RKO (cell line): ENCODE results near the gene CD151.

Experiments used
- DNase-seq: peaks from one replicate; pipeline ENCODE4 v3.0.0-alpha.2; 2016; ENCODE audit warnings: low spot score

CD151 gene

GRCh38 chr11:843086-843734 is 10.5 kb downstream of the CD151 start:
- no peak for DNase-seq

DNA sequence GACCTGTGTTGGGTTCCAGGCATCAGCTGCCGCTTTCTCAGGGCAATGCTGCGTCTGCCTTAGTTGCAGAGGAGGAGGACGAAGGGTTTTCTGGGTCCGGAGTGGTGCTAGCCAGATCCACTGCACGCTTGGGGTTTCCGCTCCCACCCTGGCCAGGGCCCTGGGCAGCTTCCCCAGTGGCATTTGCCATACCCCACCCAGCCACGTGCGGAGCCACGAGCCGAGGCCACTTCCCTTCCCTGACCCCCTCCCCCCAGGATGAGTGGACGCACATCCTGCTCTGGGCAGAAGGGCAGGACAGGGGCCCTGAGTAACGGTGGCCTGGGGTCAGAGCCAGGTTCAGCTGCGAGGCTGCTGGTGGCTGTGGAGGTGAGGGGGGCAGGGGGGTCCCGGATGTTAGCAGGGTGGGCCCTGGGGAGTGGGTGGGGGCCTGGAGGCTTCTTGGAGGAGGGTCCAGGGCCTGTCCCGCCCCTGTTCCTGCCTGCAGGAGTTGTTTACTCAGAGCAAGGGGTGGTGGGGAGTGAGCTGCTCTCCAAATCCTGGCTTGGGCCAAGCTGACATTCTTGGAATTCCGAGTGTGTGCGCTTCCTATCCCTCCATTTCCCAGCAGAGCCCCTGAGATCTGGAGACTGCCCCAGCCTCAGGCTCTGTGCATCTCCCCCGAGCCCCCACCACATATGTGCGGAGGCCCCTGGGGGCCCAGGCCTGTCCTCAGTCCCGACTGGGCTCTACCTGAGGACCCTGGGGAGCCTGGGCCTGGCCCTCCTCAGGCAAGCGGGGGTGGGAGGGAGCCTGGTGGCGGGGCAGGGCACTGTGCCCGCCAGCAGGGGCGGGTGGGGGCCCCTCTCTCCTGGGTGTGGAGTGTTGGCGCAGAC is 11.3 kb downstream of the CD151 start:
- peak; percentile 87 for DNase-seq

DNA sequence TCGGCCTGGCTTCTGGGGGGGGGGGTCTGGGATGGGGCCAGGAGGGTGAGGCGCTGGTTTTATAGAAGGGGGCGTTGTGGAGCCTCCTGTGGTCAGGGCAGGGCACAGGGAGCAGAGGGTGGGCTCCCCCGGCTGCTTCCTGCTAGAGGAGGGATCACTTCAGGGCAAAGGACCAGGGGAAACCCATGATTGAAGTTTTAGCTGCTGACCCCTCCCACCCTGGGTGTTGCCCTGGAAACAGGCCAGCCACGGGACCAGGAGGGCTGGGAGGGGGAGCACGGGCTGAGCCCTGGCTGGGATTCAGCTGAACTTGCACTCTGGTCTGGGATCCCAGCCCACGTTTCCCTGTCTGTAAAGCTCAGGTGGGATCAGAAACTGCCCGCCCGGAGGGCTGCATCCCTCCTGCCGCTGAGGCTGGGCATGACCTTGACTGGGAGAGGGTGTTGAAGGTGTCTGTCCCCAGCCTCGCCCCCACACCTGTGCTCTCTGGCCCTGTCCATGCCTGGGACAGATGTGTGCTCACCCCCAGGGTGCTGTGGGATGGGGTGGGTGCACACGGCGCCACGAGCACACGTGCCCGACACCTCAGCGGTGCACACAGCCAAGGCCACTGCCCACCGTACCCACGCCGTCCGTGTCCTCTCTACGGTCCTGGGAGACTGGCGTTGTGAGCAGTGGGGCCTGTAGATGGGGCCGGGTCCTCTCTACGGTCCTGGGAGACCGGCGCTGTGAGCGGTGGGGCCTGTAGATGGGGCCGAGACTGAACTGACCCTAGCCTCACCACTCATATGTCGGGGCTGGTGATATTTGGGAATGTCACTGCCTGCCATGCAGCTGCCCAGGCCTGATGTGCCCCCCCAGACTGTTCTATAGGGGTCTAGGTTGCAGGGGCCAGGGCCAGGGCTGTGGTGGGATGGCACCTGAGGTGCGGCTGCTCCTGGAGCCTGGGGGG is 12.2 kb downstream of the CD151 start:
- DNase-seq, result no peak

DNA sequence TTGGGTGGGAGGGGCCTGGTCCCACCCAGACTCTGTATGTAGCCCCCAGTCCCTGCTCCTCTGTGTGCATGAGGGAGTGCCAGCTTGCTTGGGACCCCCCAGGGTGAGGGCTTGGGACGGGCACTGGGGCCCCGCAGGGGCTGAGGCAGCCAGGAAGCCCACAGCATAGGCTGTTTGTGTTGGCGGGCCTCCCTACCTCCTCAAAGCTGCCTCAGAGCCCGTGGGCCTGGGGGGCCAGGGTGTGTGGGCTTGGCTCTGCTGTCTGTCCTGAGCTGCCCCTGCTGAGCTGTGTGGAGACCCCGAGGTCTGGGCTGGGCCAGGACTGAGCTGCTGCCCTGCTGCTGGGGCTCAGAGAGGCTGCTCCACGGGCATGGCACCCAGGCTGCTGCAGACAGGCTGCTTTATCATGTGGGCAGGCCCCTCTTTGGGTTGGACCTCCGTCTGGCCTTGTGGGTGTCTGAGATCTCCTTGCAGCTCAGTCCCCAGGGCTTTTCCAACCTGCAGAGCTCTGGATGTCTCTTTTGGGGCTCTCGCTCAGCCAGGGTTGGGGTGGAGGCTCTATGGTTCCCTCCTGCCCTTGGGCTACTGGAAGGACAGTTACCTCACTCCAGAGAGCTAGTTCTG is 13.2 kb downstream of the CD151 start:
- no peak for DNase-seq

DNA sequence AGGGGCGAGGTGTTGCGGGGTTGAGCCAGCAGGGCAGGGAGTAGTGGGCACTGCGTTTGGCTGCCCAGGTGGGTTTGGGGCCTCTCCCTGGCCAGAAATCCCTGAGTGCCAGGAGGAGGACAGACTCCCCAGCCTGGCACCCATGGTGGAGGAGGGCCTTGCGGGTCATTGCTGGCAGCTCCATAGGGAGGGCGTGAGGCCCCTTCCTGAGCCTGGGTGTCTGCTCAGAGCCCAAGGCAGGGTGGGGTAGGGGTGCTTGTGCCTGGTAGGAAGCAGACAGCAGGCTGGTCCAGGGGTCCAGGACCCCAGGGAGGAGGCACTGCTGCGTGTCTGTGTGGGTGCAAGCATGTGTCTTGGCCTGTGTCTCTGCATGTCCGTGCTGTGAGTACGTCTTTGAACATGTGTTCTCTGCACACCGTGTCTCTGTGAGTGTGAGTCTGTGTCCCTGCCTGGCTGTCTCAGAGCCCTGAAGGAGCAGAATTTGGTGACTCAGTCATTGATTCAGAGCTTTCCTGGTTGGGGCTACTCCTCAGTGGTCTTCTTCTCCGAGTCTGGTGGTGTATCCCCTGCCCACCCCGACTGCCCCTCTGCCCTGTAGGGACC is 13.8 kb downstream of the CD151 start:
- DNase-seq, result peak; percentile 37

DNA sequence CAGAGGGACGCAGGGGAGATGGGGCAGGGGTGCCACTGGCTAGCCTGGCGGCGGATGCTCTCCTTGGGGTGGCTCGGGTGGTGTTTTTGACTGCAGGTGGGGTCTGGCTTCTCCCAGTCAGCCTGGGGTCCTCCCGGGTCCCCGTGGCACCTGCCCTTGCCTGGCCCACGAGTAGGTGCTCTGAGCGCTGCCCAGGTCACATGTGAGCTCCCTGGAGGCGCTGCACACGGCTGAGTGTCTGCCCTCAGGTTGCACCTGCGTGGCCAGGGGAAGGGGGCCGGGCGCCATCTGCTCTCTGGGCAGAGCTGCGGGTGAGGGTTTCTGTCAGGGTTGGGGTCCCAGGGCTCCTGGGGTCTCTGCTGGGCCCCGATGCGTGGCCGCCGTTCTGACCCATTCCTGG is 15.1 kb downstream of the CD151 start:
- no peak for DNase-seq

DNA sequence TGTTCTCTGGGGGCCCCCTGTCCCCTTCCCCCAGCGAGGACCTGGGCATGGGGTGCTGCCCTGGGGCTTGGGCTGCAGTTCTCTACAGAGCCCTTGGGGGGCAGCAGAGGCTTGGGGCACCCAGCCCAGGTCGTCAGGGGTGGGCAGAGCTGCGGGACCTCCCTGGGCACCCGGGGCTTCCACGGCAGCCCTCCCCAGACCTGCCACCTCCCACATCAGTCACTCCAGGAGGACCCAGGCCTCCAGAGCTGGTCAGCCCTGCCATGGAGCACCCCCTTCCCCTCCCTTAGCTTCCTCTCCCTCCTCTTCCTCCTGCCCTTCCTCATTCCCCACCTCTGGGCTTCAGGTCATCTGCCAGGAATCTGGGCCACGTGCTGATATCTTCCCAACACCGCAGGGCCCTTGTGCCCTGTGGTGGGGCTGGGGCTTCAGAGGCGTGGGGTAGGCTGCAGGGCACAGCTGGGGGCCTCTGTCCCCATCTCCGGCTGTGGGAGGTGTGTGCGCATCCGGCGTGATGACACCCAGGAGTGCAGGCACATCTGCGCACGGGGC is 15.7 kb downstream of the CD151 start:
- peak; percentile 33 for DNase-seq

DNA sequence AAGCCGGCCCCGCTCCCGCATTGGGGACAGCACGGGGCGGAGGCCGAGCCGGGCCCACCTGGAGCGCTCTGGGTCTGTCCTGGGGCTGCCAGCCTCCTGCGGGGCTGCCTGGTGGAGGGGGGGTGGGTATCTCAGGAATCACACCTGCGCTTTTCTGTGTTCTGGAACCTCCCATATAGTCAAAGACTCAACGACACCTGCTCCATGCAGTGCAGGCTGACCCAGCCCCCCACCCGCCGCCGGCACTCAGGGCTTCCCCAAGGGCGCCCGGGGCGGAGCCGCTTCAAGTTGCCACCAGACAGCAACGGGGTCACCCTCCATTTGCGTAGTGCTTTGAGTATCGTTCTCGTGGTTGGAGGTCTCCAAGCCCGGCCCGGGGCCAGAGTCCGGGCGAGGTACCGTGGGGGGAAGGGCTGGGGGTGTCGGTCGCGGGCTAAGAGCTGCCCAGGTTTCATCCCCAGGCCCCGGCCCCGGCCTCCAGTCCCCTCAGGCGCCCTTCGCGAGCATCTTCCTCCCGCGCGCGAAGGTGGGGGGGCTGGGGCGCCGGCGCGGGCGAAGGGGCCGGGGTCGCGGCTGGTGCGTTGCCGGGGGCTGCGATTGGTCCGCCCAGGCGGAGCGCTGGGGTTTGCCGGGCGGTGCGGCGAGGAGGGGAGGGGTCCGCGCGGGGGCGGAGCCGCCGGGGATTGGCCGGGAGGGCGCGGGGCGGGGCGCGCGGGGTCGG is 16.5 kb downstream of the CD151 start:
- DNase-seq, result no peak

DNA sequence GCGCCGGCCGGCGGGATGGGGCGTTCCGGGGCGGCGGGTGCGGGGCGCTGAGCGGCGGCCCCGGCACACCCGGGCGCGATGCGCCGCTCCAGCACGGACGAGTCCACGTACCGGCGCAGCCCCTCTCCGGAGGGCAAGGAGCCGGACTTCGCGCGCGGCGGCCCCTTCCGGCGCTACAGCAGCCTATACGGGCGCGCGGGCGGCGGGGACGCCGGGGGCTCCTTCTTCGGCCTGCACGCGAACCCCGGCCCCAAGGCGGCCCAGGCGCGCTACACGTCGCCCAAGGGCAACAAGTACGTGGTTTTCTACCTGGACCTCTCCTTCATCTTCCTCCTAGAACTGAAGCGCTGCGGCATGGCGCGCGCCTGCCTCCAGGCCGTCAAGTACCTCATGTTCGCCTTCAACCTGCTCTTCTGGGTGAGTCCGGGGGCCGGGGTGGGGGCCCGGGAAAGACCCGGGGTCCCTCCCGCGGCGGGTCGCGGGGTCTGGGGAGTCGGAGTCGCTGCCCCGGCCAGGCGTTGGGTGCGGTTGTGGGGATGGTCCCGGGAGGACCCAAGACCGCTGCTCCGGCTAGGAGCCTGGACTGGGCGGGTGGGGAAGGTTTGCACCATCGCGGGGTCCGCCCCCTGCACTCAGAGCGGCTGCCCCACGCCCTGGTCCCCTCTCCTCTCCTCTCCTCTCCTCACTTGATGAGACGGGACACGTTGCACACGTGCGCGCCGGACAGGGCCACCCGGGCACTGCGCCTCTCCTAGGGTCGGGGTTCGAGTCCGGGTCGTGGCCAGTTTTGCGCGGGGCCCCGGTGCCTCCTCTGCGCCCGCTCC is 17.4 kb downstream of the CD151 start:
- no peak for DNase-seq

DNA sequence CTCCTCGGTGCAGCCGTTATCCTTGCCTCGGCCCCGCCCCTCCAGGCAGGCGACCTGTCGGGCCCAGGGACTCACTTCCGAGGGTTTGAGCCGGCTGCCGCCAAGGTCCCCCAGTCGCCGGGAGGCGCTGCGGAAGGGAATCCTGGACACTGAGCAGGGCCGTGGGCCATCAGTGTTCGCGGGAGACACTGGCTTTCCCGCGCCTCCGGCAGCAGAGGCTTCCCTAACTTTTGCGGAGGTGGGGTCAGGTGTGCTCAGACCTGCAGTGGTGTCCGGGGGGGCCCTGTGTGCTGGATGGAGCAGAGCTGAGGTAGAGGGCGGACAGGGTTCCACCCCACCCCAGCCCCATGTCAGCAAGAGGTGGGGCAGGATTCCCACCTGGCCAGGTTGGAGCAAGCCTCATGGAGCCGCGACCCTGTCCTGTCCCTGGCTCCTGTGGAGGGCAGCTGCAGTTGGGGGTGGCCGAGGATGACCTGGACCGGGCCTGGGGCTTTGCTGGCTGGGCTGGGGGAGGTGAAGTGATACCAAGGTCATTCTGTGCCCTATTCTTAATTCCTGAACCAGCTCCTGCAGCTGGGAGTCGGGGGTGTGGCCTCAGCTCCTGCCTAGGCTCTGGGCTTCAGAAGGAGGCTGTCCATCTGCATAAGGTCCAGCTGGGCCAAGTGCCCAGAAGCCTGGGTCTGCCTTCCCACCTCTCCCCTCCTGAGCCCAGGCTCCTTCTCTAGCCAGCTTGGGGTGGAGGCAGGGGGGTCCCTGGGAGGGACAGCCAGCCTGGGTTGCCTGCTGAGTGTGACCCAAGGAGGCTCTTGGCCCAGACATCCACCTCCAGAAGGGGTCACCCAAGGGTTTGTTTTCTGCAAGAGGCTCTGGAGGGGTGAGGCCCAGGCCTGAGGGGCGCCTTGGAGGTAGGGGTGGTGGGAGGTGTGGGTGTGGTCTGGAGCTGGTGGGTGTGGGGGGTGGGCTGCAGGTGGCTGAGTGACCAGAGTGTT is 18.3 kb downstream of the CD151 start:
- DNase-seq, result peak; percentile 31

DNA sequence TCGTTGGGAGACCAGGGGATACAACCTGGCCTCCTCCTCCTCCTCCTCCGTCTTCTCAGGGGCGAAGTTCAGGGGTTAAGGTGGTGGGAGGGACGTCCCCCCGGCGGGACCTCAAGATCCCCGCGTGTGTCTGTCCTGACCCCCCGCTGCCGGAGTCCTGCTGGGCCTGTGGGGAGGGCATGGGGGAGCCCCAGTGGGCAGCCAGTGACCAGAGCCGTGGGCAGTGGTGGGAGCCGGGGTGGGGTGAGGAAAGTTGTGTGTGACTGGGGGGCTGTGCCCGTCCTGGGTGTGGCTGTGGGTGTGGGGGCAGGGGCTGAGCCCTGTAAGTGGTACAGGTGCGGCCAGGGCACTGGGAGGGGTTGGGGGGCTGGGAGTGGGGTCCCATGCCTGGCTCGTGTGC is 20.0 kb downstream of the CD151 start:
- no peak for DNase-seq

DNA sequence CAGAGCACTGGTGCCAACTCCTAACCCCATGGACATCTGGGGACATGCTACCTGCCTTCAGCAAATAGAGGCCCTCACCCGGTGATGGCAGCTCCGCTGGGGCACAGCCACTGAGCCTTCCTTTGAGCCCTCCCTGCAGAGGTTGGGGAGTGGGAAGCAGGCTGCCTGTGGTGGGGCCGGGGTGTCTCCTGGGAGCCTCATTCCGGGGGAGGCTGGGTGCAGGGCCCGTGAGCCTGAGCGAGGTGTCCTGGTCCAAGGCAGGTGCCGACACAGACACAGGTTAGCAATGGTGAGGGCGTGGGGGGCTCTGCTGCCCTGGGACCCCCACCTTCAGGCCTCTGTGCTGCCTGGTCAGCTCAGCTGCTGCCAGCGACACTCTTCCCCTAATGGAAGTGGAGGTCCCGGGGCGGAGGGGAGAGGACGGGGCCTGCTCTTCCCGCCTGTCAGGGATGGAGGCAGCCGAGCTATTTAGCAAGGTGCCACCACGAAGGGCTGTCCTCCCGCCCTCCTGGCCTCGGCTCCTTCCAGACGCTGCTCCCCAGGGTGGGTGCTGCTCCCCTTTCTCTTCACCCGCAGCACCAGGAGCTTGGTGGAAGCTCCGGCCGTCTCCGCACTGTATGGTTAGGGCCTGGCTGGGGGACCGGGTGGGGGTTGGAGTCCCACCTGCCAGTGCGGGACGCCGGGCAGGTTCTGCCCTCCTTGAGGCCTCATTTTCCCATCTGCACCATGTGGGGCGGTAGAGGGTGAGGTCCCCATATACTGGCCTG is 21.1 kb downstream of the CD151 start:
- DNase-seq, result no peak

GRCh38 chr11:854601-855329 is 22.0 kb downstream of the CD151 start:
- no peak for DNase-seq

- no peak for DNase-seq
Measured at GRCh38 chr11:855330-855674, 22.6 kb downstream of the CD151 start.

DNA sequence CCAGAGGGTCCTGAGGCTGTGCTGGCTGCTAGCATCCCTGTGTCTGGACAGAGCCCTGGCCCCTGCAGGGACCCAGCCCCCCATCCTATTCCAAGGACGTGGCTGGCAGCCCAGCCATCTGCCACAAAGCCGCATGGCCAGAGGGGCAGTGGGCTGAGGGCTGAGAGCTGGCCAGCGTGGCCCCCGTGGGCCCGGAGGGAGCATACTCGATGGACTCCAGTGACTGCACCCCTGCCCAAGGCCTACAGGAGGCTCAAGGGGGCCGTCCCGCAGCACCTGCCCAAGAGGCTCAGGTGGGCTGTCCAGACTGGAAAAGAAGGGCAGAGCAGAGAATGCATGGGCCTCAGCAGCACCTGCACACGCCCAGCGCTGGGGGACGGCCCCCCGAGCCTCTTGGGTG is 23.0 kb downstream of the CD151 start:
- no peak for DNase-seq

GRCh38 chr11:856397-856796 is 23.6 kb downstream of the CD151 start:
- DNase-seq, result no peak
